Head of caudate nucleus (tissue), 42 donors: ENCODE measurements around the gene NTM.
"Not testable (repeated sequence)": the region's sequence is repeated elsewhere in the genome, so short reads cannot be mapped to it uniquely, and the experiment has no call there.

Source experiments
- DNase-seq, 42 donors: peaks; one replicate each; pipeline versions ENCODE4 v3.0.0 to v3.0.0-alpha.2; 2020 to 2021; ENCODE audit warnings: mixed read lengths in 7 of 42
- intact Hi-C: fragments of 100-400 bp; cut with DNase I; formaldehyde crosslinking; loops from one replicate; pipeline ENCODE4 v1.15.0; 2022

The NTM gene

DNA sequence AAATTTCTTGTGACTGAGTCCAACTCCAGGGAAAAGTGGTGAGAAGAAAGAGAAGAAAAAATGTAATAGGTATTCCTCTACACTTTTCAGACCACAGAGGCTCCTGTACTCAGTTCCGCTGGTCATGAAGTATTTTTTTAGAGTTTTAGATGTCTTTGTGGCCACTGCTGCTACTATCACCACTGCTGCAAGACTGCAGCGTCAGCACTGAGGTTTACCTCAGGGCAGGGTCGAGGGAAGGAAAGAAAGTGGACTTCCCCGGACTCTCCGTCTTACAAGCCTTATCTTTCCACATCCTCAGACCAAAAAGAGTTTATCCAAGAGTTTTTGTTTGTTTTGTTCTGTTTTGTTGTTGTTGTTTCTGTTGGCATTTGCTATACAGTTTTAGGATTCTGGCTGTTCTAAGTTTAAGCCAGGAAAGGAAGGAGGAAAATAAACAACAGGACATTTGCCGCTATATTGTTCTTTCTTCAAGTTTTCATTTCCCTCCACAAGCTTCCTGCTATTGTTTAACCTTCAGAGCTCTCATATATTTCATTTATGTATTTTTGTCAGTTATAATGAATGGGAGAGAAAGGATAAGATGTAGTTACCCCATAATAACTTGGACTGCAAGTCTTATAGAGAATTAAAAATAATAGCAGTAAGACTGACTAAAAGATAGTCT, 919.3 kb downstream of the NTM start:
- DNase-seq: no peak
- intact Hi-C loops: no loop called here

DNA sequence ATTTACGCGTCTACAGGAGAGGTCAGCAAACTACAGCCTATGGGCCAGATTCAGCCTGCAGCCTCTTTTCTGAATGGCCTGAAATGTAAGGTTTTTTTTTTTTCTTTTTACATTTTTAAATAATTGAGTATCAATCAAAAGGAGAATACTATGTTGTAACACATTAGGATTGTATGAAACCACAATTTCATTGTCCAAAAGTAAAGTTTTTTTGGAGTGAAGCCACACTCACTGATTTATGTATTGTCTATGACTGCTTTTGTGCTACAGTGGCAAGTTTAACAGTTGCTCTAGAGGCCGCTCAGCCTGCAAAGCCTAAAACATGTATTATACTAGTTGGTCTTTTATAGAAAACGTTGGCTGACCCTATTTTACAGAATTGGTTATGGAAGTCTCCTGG, 923.2 kb downstream of the NTM start:
- DNase-seq: no peak

DNA sequence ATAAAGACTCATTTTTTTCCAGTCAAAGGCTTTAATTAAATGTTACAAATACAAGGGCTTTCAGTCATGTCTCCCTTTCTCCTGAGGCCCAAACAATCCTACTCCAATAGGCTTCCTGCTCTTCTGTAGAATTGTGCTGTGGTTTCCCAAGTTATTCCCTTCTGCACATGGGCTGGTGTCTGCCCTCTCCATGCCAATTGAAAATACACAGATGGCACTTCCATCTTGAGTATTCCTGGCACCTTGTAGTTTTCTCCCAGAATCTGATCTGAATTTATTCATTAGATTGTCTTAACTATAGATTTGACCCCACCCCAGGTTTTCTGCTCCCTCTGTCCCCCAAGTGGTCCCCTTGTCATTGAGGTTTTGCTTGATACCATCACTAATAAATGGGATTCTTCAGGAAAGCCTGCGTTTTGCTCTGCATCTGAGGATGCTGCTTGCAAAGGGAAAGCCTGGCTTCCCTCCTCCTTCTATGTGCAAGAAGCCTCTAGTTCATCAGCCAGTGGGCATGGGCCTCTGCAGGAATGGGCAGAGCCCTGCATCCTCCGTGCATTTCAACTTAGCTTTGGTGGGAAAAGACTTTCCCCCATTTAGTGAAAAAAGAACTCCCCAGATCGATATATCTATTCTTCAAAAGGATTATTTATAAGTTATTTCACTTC, 926.7 kb downstream of the NTM start:
- intact Hi-C loops: no loop called here

More for the DNA sequence above, 923.2 kb downstream of the NTM start:
- intact Hi-C loops: no loop called here

DNA sequence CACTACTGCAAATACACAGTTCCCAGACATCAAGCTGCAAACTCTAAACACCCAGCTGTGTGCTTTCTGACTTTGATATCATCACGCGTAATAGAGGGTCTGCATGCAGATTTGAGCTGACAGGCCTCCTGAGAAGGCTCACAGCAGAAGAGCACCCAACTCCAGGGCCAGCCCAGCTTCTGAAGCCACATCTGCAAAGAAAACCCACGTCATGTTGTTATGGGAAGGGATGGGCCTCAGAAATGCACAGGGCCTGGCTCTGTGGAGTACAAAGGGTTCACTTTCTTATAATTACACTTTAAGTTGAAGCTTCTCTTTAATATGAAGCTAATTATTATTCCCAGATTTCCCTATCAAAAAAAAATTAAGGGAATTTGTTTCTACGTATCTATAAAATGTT, 927.9 kb downstream of the NTM start:
- intact Hi-C loops: no loop called here

More for the DNA sequence above, 926.7 kb downstream of the NTM start:
- no peak for DNase-seq

DNA sequence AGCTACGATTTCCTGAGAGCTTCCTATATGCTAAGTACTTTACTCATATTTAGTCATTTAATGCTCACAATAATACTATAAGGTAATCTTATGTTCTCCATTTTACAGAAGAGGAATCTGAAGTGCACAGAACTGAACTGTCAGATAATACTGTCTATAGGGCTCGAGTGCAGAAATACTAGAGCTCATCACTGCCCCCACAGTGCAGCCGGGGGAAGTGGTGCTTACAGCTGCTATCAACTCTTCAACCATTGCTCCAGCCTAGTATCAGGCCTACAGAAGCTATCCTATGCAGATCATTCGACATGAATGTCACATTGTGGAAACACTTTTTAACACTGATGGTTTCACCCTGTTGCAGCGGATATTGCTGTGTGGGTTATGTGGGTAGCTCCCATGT, 929.9 kb downstream of the NTM start:
- intact Hi-C loops: no loop called here
- DNase-seq: peak in 22 of 42 donors; percentile 9 to 56 (median 34)

More for the DNA sequence above, 927.9 kb downstream of the NTM start:
- no peak for DNase-seq

DNA sequence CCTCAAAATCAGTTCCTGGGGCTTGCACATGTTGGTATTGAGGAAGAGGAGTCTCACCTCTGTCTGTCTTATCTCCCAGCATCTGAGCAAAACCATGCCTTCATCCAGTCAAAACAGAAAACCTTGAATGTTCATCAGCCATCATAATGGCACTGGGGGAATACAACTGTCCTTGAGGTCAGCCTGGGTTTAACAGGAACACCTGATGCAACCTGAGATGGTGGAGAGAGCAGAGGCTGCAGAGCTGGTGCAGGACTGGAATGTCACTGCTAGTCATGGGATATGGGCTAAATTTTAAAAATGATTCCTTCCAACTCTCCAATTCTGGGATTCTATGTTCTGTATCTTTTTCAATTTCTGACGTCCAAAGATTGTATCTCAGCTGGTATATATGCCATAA, 931.0 kb downstream of the NTM start:
- intact Hi-C loops: no loop called here
- DNase-seq: no peak

DNA sequence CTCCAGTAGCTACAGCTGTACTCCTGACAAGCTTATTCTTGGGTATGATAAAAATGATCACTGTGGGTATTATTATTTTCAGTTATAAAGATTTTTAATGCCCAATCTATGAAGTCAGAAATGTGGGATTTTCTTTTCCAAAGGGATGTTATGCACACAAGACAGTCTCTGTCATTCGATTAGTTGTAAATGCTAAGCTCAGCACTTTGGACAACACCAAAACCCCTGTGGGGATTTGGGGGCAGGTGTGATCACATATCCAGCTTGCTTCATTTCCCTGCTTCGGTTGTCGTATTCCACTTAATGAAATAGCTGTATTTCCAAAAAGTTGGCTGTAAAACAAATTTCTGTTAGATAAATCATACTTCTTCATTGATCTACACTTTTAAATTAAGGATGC, 931.5 kb downstream of the NTM start:
- intact Hi-C loops: no loop called here
- no peak for DNase-seq

DNA sequence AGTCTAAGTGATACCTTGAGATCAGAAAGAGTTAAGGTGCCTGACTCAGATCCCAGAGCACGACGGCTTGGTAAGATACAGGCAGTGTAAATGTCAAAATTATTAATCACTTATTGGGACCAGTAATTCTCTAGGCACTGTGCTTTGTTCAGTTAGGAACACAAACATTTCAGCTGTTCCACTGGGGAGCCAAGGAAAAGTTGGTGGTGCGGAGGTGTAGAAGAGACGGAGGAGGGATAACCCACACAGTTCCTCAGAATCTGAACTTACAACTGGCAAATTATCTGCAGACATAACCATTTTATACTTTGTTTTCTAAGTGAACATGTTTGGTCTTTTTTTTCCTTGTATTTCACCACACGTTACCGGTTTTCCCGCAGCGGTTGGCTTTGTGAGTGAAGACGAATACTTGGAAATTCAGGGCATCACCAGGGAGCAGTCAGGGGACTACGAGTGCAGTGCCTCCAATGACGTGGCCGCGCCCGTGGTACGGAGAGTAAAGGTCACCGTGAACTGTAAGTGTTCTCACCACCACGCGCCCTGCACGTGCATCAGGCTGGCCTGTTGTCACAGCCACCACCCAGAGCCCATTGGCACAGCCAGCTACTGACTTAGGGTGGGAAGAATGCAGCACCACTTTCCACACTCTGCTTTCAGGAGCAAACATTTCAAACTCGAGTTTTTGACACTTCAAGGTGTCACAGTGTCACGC, 937.0 kb downstream of the NTM start:
- peak in 35 of 42 donors; percentile 11 to 69 (median 35) for DNase-seq
- intact Hi-C loops: no loop called here

DNA sequence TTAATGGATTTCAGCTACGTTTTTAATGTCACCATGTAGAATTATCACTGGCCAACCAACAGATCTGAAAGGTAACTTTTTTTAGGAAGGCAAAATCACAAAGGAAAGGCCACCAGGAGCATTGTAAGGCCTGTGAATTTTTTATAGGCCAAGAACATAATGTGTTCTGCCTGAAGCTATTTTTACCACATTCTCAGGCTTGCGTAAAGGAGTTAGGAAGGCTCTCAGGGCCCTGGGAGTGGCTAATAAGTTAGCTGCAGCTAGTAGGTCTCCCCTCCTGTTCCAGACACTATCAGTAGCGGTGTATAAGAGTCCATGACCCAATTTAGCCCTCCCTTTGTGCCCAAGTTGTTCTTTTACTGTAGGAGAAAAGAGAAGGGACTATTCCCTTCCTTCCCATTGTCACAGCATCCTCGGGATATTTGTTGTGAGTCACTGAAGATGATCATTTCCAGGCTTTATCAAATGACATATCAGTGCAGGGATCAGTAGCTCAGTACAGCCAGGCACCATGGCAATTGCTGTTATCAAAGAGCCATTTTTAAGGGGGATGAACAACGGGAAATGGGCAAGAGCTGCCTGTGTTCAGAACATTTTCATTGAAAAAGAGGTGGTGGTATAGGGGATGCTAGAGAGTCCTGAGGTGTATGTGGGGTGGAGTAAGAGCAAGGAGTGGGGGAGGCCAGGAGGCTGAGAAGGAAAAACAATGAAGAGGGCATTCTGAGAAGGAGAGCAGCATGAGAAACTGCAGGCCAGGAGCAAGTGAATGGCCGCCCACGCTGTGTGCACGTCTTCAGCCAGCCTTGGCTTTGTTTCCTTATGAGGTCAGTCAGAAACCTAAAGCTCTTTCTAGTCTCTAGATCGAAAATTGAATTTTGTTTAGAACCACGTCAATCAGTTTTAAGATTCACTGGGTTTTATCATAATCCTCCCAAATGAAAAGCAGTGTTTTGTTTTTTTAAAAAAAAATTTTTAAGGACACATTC, 940.3 kb downstream of the NTM start:
- no peak for DNase-seq
- intact Hi-C loops: no loop called here

DNA sequence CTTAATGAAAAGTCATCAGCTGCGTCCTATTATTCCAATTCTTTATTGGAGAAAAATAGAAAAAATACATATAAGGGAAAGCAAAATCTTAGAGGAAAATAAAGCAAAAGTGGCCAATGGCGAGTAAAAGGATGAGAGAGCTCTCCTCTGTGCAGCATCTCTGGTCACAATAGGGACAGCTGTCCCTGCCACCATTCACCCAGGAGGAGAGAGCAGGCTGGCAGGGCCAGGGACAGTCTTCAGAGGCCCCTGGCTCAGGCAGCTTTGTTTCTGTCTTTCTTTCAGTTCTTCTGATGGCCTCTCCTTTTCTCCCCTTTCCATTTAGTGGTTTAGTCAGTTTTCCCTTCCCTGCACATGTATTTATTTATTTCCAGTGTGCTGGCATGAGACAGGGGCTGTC, 941.3 kb downstream of the NTM start:
- intact Hi-C loops: no loop called here
- DNase-seq: peak in 2 of 42 donors; percentile 13 to 24

DNA sequence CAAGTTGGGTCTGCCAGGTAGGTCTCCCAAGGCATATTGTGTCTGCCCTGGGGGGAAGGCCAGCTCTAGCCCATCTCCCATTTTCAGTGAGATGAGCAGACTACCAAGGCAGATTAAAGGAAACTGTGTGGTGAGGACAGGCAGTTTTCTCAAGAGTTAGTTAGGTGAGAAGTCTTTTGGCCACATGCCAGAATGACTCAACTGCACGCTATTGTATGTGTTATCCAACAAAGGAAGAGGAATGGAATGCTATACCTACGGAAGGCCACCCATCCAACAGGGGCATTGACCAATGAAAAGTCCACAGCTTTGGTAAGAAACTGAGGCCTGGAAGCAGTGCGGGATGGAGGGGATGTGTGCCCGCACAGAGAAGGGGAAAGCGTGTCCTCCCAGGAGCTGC, 941.7 kb downstream of the NTM start:
- intact Hi-C loops: no loop called here
- peak in 1 of 42 donors; percentile 9 for DNase-seq

DNA sequence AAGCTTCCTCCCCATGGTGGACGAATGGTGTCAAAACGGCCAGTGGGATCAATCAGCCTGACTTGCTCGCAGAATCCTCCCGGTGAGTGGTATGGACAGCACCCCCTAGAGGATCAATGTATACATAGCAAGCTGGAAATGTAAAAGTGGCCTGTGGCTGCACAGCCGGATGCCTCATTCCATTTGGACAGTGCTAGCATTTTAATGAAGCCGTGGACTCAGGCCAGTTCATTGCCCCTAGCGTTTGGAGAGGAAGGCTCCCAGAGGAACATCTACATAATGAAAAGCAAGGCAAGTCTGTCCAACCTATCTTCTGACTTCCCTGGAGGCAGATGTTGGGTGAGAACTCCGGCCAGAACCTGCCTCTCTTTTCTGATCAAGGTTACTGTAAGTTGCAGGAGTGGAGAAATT, 942.3 kb downstream of the NTM start:
- intact Hi-C loops: no loop called here
- DNase-seq: peak in 25 of 42 donors; percentile 4 to 69 (median 42)

DNA sequence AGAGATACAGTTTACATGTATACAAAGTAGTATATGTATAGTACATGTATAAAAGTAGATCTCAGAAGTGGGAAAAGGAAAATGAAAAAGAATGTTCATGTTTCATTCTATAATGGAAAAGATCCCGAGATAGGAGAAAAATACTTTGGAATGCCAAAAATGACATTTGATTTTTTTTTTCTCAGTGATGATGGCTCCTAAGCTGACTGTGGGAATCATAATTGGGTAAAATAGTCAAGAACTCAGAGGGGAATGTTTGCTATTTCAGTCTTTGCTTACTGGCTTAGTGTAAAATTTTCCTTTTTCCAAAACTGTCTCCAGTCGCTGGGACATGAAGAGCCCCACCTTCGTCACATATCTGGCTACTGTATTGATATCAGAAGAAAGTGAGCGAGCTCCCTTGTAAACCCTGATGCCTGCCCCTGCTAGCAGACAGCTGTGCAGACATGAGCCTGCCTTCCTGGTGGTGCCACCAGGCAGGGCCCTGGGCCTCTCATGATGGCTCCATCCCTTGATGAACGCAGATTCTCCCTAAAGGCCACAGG, 944.6 kb downstream of the NTM start:
- intact Hi-C loops: no loop called here

DNA sequence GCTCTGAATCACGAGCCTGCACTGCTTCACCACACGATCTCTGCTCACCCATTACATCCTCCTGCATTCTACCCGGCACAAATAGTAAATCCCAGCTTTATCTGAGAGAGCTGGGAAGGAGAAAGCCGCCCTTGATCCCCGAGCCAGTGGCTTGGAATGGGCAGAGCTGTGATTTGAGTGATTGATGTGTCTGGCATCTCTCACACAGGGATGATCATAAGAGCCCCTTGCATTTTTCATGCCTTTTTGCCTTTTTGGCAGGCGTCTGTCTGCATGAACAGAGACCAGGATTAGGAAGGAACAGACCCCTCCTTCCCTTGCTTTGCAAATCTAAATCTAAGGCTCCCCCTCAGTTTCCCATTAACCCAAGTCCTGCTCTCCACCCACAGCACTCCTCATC, 945.3 kb downstream of the NTM start:
- peak in 1 of 42 donors; percentile 7 for DNase-seq
- intact Hi-C loops: no loop called here

More for the DNA sequence above, 944.6 kb downstream of the NTM start:
- no peak for DNase-seq

DNA sequence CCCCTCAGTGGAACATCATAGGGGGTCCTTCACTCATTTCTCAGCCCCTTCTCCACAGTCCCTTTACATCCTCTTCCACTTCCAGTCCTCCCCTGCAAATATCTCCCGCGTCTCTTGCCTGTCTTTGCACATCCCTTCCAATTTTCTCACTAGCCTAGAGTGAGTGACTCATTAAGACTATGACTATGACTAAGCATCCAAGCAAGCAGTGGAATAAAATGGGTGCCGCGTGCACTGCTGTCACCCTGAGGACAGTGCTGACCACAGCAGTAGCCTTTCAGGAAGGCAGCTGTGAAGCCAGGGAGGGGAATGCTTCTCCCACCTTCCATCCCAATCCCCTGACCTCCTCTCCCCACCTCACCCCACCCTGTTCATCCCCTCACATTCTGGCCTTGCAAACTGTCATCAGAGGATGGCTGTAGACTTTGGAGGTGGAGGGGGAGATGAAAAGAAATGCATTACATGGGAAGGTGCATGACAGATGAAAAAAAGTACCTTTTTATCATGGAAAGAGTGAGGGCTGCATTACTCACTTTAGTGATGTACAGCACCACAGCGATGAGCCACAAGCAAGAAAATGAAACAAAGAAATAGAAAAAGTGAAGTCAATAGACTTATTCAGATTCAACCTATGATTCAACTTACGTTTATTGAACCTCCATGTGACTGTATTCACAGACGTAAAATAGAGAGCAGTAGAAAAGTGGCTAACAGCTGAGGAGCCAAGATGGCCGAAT, 948.2 kb downstream of the NTM start:
- peak in 16 of 42 donors; percentile 3 to 65 (median 29) for DNase-seq
- intact Hi-C loops: no loop called here

DNA sequence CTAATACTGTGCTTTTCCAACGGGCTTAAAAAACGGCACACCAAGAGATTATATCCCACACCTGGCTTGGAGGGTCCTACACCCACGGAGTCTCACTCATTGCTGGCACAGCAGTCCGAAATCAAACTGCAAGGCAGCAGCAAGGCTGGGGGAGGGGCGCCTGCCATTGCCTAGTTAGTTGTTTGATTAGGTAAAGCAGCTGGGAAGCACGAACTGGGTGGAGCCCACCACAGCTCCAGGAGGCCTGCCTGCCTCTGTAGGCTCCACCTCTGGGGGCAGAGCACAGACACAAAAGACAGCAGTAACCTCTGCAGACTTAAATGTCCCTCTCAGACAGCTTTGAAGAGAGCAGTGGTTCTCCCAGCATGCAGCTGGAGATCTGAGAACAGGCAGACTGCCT, 949.0 kb downstream of the NTM start:
- intact Hi-C loops, DNase-seq: not testable (repeated sequence)

DNA sequence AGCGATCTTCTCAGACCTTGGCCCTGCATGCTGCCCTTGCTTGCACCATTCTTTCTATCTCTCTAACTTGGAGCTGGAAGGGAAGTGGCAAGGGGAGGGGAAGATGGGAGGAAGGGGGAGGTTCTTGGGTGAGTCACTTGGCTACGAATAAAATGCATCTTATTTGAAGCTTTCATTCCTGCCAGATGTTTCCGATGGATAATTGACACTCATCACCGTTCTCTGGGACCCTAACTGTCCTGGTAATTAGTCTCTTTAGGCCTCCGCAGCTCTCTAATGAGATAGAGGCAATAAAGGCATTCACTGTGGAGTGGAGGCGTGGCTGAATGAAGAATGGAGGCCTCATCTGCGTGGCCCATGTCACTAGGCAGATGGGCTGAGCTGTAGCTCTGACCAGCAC, 960.1 kb downstream of the NTM start:
- no peak for DNase-seq
- intact Hi-C loops: no loop called here

DNA sequence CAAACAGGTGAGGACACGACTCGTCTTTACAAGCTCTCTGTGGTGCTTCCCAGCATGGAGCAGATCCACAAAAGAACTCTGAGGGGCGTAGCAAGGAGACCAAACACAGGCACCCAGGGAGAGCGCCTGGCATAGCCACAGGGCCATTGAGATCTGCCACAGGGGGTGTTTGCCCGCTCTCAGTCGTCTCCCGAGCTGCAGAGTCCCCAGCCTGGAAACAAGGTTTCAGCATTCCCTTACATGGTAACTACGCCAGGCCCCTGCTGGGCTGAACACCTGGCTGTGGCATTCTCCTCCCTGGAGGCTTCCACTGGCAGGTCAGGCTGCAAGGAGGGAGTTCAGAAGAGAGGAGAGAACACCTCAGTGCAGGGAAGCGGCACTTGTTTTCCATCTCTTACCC, 962.1 kb downstream of the NTM start:
- DNase-seq: no peak
- intact Hi-C loops: no loop called here
